ENCODE results near the gene COX4I1. TPM values are rescaled to one million over a fixed set of nuclear protein-coding genes. Genes with fewer than 3 reads are reported as not detected.

The COX4I1 gene
- total and polyA plus RNA-seq, 2 of the 8 experiments (the other 6 are each of a cell fraction or from before 2014, with no cell fraction given): 507 to 707 TPM

GRCh38 chr16:85834741-85835140 lies 35.2 kb downstream of the COX4I1 start (continued):
- TF ChIP-seq YY1 (IDR thresholded peaks at IDR 0.05; ENCODE audit: low read depth, low read length): no peak
- no peak for TF ChIP-seq ATF3 (IDR thresholded peaks at IDR 0.05; ENCODE audit: insufficient read depth, low read depth, low read length)
- TF ChIP-seq SP2 (IDR thresholded peaks at IDR 0.05; ENCODE audit: low read length): no peak
- TF ChIP-seq HDAC6 (IDR thresholded peaks at IDR 0.05; ENCODE audit: low read depth, low read length): no peak
- TF ChIP-seq CTCF (IDR thresholded peaks at IDR 0.05; ENCODE audit: control extremely low read depth in 1 of 3, insufficient read depth in 1 of 3, low read depth in 1 of 3, low read length in 3 of 3): no peak
- no peak for TF ChIP-seq RAD21 (IDR thresholded peaks at IDR 0.05 in 1 of 2, conservative IDR thresholded peaks at IDR 0.05 in 1 of 2; ENCODE audit: low read depth in 2 of 2, low read length in 2 of 2)
- TF ChIP-seq GTF2F1 (IDR thresholded peaks at IDR 0.05; ENCODE audit: borderline replicate concordance, low read depth, low read length): no peak
